ENCODE data around the gene IL17RE.
"Not testable (repeated sequence)": the region's sequence is repeated elsewhere in the genome, so short reads cannot be mapped to it uniquely, and the experiment has no call there.

Gene IL17RE

GRCh38 chr3:9937486-9938238 lies 35.0 kb downstream of the IL17RE start:
- no peak for DNase-seq

- no peak for DNase-seq
Observed at GRCh38 chr3:9938966-9939365, 36.3 kb downstream of the IL17RE start.

DNA sequence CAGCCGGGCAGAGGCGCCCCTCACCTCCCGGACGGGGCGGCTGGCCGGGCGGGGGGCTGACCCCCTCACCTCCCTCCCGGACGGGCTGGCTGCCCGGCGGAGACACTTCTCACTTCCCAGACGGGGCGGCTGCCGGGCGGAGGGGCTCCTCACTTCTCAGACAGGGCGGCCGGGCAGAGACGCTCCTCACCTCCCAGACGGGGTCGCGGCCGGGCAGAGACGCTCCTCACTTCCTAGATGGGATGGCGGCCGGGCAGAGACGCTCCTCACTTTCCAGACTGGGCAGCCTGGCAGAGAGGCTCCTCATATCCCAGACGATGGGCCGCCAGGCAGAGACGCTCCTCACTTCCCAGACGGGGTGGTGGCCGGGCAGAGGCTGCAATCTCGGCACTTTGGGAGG lies 37.3 kb downstream of the IL17RE start:
- DNase-seq: not testable (repeated sequence)

DNA sequence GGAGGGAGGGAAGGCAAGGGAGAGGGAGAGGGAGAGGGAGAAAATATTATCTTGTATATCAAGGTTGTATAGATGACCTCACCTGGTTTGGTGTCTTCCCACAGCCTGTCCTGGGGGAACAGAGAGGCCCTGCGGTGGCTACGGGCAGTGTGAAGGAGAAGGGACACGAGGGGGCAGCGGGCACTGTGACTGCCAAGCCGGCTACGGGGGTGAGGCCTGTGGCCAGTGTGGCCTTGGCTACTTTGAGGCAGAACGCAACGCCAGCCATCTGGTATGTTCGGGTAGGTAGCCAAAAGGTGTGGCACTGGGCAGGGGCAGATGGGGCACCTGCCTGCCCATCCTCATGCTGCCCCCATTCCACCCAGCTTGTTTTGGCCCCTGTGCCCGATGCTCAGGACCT lies 38.1 kb downstream of the IL17RE start:
- DNase-seq: no peak

DNA sequence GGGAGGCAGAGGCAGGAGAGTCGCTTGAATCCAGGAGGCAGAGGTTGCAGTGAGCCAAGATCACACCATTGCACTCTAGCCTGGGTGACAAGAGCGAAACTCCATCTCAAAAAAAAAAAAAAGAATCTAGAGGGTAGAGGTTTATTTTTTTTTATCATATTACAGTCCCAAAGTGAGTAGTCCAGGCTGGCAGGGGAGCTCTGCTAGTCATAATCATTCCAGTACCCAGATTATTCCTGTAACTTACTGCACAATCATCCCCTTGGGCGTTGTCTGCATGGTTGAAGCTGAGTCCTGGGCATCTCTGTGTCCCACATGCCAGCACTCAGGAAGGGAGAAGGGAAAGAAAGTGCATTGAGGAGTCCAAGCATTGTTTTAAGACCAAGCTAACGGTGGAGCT lies 39.5 kb downstream of the IL17RE start:
- no peak for DNase-seq

DNA sequence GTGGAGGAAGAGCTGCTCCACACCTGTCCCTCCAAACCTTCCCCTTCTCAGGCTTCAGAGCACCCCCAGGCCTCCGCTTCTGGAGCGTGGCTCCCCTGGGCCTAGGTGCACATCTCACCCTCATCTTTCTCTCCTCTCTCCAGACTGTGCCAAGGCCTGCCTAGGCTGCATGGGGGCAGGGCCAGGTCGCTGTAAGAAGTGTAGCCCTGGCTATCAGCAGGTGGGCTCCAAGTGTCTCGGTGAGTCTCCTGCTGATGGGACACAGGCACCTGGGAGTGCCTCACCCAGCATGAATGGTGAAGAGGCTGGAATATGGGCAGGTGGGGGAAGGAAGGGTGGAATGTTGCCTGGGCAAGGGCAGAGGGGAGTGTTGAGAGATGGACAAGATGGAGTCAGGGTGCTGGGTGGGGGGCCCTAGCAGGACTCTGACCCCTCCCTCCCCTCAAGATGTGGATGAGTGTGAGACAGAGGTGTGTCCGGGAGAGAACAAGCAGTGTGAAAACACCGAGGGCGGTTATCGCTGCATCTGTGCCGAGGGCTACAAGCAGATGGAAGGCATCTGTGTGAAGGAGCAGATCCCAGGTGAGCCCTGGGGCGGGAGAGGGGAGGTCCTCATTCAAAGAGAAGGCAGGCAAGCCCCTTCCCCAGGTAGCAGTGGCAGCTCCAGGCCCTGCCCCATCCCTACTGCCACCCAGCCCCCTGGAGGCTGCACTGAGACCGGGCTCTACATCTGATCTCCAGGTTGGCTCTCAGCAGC lies 40.5 kb downstream of the IL17RE start:
- DNase-seq: no peak

- no peak for DNase-seq
Observed at GRCh38 chr3:9944271-9944670, 41.6 kb downstream of the IL17RE start.

- DNase-seq: no peak
Observed at GRCh38 chr3:9945358-9945757, 42.7 kb downstream of the IL17RE start.

DNA sequence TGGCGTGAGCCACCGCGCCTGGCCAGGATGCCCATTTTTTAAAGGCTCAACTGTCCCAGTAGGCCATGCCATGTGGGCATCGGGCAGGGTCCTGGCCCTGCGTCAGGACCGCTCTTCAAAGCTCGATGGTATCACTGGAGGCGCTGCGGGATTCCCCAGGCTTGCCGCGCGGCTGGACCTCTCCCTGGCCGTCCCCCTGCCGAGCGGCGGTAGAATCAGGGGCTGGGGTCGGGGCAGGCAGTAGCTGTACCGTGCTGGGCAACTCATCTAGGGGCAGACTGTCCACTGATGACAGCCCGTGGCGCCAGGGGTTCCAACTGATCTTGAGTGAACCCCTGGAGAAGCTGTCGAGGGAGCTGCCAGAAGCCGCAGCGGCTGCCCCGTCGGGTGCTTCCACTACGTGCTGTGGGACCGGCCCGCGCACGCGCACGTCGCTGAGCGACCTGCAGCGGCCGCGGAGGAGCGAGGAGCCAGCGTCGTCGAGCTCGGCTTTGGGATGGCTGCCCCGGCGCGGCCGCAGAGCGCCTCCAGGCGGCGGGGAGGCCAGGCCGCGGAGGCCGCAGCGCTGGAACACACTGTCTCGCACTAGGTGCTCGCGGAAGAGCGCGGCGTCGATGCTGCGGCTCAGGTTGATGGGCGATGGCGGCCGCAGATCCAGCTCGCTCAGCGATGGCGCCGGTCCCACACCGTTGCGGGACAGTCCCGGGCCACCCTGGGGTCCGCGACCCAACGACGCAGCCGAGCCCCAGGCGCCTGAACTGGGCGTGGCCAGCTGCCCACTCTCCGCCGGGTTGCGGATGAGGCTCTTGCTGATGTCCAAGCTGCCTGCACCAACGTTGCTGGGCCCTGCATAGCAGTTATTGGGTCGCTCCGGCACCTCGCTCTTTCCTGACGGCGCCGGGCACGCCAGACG lies 43.7 kb downstream of the IL17RE start:
- peak; percentile 94 for DNase-seq

- DNase-seq: peak; percentile 82
Observed at GRCh38 chr3:9947025-9947995, 44.7 kb downstream of the IL17RE start.

- DNase-seq: no peak
Observed at GRCh38 chr3:9948586-9948985, 45.9 kb downstream of the IL17RE start.

DNA sequence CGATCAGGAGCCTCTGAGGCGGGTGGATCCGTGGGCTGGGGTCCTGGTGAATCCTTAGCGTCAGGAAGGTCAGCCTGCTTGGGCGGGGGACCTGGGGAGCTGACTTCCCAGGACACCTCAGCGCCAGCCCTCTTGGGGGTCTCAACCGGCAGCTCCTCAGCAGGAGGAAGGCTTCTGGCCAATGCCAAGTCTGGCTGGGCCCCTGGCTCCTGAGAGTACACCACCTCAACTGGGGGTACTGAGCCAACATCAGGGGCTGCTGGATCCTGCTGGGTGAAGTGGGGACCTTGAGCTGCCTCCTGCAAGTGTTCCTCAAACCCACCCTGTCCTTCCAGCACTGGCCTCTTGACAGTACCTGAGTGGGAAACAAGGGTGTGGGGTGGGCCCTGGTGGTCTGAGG lies 46.5 kb downstream of the IL17RE start:
- no peak for DNase-seq

DNA sequence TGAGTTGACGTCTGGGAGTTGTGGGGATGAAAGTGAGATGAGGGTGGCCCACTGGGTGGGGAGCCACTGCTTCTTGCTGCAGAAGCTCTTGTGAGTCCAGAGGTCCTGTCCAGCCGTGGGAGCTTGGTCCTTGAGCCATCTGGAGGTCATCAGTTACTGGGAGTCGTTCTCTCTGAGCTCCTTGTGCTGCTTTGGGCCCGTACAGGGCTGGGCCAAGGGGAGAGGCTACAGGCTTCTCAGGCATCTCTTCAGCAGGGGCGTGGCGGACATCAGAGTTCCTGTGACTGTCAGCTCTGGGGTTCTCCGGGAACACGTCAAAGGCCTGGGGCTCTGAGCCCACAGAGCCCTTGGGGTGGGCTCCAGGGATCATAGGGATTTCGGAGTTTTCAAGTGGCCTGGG lies 47.0 kb downstream of the IL17RE start:
- no peak for DNase-seq

- DNase-seq: no peak
Observed at GRCh38 chr3:9951126-9951525, 48.5 kb downstream of the IL17RE start.

- DNase-seq: no peak
Observed at GRCh38 chr3:9951598-9951961, 48.9 kb downstream of the IL17RE start.

DNA sequence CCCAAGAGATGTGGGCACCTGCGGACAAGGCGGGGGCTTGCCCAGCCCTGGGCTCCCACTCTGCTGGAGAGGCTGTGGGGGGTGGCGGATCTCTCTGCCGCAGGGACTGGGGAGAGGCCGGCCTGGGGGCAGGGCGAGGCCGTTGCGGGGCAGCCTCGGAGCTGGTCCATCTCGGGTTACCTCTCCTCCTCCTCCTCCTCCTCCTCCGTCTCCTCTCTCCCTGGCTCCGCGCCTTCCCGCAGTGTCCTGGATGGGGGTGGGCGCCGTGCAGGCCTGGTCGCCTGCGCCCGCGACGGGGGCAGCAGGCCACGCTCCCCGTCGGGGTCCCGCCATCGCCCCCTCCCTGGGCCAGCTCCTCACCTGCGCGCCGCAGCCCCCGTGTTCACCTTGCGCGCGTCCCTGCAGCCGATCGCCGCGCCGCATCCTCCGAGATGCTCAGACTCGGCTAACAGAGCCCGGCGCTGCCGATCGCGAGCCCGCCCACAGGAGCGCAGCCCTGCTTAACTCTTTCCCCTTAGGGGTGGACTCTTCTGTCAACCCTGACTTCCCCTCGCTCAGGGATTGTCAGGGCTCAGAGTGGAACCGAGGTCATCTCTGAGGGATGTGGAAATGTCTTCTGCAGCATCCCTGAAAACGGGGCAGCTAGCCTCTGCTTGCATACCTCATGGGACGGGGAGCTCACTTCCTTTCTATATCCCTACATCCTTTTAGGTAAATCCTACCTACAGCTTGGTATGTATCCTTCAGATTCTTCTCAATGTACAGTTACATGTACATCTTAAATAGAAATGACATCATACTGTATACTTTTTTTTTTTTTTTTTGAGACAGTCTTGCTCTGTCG lies 49.5 kb downstream of the IL17RE start, which contains the start of gene PRRT3:
Gene PRRT3 (minus strand): TSS at position 447 of the 844 bp plus-strand sequence. CDS start 2,293 bp downstream, outside the sequence.
- DNase-seq: peak; percentile 72

- no peak for DNase-seq
Observed at GRCh38 chr3:9955067-9955502, 52.4 kb downstream of the IL17RE start.

GRCh38 chr3:9955611-9956352 lies 53.1 kb downstream of the IL17RE start:
- no peak for DNase-seq

- DNase-seq: no peak
Observed at GRCh38 chr3:9957214-9957613, 54.6 kb downstream of the IL17RE start.

- no peak for DNase-seq
Observed at GRCh38 chr3:9965200-9965875, 62.7 kb downstream of the IL17RE start.

Measured in eye (tissue), 1 donor.